Hematopoietic multipotent progenitor cell treated with erythropoietin and hydrocortisone succinate and interleukin-3 and kit ligand, for 8 days (in vitro differentiated cells): ENCODE results near the gene KCNAB2.

Experiments
- DNase-seq: peaks from one replicate; pipeline ENCODE4 v3.0.0-alpha.2; 2015

Gene KCNAB2

DNA sequence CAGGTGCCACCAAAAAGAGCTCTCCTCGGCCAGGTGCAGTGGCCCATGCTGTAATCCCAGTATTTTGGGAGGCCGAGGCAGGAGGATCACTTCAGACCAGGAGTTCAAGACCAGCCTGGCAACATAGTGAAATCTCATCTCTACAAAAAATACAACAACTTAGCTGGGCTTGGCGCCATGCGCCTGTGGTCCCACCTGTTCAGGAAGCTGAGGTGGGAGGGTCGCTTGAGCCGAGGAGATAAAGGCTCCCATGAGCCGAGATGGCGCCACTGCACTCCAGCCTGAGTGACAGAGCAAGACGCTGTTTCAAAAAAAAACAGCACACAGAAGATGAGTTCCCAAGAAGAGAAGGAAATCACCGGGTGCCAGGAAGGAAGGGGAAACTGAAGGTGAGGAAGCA is 67.4 kb downstream of the KCNAB2 start:
- no peak for DNase-seq

DNA sequence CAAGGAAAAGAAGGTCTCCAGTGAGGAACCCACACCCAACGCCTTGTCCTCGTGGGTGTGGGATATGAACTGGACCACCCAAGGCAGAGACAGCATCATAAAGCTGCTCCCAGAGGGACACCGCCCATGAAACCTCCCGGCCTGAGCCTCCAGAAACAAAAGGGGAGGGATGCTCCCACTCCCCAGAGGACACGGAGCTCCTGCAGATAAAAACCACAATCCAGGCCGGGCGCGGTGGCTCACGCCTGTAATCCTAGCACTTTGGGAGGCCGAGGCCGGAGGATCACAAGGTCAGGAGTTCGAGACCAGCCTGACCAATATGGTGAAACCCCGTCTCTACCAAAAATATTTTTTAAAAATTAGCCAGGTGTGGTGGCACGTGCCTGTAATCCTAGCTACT is 68.1 kb downstream of the KCNAB2 start:
- DNase-seq = no peak

DNA sequence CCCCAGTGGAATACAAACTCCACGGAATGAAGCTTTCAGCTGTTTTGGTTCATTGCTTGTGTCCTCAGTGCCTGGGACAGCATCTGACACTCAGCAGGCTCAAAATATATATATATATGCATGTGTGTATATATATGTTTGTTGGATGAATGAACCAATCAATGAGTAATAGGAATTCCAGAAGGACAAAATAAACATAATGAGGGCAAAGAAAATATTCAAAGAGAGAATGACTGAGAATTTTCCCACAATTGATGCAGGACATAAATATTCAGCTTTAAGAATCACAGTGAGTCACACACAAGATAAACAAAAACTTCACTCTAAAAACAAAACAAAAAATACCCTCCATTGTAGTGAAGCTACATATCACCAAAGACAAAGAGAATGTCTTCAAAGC is 70.4 kb downstream of the KCNAB2 start:
- DNase-seq = no peak

DNA sequence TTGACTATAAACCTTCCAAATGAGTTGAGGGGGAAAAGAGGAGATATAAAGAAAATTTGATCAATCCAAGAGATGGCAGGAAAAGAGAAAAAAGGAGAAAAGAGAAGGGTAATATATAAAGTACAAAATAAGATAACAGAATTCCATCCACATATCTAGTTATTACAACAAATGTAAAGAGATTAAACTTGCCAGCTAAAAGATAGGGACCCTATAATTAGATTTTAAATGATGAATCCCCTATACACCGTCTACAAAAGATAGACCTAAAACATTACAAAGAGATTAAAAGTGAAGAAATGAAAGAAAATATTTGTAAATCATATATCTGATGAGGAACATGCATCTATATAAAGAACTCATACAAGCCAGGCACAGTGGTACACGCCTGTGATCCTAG is 71.4 kb downstream of the KCNAB2 start:
- DNase-seq = no peak

DNA sequence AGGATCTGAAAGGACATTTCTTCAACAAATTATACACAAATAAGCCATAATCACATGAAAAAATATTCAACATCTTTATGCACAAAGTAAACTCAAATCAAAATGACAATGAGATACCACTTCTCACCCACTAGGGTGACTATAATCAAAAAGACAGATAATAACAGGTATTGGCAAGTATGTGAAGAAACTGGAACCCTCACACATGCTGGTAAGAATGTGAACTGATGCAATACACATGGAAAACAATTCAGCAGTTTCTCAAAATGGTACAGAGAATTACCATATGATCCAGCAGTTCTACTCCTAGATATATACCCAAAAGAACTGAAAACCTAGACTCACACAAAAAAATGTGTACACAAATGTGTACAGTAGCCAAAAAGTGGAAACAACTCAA is 71.9 kb downstream of the KCNAB2 start:
- no peak for DNase-seq

DNA sequence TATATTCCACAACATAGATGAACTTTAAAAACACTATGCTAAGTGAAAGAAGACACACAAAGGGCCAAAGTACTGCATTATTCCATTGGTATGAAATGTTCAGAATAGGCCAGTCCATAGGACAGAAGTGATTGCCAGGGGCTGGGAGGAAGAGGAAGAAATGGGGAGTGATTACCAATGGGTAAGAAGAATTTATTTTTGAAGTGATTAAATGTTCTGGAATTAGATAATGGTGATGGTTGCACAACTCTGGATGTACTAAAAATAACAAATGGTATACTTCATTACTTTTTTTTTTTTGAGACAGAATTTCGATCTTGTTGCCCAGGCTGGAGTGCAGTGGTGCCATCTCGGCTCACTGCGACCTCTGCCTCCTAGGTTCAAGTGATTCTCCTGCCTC is 72.7 kb downstream of the KCNAB2 start:
- DNase-seq = no peak

DNA sequence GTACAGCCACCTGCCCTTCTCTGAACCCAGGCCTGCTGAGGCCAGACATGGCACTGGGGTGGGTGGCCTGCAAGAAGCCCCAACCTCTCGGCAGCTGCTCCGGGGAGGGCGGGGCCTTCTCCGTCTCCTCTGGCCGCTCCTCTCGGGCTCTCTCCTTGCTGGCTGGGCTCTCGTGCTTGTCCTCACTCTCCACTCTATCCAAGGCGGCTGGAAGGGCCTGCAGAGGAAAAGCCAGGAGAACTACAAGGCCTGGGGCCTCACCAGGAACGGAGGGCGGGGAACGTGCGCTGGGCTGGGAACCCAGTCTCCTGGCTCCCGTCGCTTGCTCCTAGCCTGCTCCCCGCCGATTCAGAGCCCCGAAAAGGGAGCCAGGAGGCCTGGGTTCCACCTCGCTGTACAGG is 75.3 kb downstream of the KCNAB2 start:
- DNase-seq = no peak

DNA sequence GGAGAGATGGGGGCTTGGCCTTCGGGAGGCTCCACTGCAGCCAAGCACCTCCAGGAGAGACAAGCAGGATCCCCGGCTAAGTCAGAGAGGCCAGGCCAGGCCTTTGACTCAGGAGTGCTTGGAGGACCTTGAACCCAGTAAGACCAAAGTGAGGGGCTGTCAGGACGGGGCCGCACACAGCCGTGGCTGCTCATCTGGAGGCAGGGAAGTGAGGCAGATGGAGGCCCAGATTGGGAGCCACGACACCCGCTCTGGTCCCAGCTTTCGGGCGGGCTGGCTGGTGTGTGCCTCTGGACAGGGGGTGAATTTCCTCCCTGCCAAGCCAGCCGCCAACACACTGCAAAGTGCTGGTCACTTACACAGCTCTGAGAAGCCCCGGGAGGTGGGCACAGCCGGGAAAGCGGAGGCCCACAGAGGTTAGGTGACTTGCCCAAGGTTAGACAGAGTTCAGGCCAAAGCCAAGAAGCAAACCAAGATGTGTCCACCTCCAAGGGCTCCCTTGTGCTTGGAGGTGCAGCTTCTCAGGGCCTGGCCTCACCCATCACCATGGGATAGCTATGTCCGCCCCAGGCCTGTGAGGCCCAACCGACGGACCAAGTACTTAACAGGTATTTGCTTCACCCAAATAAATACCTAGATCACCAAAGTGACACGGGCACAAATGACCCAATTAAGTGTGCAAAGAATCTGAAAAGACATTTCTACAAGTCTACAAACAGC is 76.1 kb downstream of the KCNAB2 start:
- no peak for DNase-seq

DNA sequence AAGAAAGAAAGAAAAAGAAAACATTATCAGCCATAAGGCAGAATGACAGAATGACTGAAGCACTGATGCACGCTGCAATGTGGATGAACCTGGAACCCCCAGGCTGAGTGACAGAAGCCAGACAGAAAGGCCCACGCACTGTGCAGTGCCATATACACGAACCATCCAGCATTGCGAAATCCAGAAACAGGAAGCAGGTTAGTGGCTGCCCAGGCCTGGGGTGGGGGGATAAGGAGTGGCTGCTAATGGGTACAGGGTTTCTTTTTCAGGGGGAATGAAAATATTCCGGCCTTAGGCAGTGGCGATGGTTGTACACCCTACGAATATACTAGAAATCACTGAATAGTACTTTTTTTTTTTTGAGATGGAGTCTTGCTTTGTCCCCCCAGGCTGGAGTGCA is 77.4 kb downstream of the KCNAB2 start:
- DNase-seq = no peak

DNA sequence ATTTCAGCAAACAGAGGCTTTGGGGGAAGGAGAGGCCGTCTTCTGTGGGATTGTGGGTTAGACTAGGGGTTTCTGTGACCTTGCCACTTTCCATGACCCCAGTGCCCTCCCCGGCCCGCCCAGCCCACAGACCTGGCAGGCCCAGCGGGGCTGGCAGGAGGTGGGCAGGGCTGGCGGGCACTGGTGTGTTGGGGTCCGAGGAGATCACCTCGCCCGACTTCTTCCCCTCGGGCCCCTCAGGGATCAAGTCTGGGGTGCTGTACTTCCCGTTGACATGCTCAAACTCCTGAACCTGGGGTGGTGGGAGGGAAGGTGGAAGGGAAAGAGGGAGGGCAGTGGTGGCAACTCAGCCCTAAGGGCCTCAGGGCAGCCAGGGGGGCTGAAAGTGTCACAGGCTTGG is 78.1 kb downstream of the KCNAB2 start:
- DNase-seq = no peak

DNA sequence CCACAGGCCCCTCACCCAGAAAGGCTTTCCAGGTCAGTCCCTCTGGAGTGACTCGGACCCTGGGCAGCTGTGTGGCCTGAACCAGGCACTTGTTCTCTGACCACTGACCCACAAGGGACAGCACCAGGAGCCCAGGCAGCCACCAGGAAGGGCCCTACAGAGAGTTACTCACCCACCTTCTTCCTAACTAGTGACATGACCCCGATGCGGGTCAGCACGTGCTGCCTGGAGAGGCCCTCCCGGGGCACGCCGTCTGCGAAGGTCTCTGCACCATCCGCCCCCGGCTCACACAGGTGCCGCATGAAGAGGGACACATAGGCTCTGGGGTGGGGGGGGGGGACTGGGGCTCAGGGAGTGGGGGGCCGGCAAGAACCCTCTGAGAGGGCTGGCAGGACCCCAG is 78.7 kb downstream of the KCNAB2 start:
- no peak for DNase-seq

DNA sequence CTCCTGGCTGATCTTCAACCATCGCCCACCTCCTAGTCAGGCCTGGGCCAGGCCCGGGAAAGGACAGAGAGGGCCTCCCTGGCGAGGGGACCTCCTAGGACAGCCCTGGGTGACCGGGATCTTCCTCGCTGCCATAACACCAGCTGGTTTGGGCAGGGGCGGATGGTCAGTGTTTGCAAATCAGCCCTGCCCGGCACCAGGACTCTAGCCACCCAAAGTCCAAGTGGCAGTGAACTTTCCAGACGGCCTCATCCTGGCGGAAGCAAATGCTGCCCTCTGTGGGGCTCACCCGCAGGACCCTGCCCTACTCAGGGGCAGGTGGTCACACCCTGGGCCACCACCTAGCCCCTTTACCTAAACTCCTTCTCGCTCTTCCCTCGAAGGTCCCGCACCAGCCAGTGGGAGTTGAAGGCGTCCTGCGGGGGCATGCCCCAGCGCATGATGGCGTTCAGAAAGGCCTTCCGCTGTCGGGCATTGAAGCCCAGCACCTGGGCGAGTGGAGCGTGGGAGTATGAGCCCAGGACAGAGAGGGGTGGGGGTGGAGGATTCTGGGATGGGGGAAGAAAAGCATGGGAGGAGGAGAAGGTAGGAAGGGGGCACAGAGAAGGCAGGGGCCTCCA is 79.2 kb downstream of the KCNAB2 start:
- no peak for DNase-seq

DNA sequence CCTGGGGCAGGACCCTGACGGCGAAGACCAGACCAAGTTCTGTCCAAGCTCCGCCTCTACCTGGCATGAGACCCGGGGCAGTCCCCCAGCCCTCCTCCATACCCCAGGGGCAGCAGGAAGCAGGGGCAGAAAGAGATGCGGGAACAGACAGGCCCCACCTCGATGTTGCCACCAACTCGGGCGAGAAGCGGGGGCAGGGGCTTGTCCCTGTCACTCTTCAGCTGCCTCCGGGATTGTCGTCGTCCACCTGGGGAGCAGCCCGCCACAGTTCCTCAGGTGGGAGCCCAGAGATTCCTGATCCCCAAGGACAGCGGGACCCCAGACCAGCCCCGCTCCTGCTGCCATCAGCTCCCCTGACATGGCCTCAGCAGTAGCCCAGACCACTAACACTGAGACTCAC is 79.7 kb downstream of the KCNAB2 start:
- no peak for DNase-seq

DNA sequence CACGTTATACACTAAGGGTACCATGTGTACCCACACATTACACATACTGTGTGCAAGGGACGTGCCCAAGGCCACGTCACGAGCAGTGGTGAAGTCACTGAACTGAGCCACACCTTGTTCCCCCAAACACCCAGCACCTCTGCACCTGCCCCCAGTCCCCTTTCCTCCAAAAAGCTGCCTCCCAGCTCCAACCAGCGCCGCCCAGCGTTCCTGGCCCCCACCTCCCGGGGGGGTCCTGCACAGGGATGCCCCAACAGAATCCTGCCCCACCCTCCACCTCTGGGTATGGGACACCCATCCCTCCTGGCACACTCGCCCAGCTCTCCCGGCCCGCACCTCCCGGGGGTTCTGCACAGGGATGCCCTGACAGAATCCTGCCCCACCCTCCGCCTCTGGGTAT is 80.3 kb downstream of the KCNAB2 start:
- no peak for DNase-seq

DNA sequence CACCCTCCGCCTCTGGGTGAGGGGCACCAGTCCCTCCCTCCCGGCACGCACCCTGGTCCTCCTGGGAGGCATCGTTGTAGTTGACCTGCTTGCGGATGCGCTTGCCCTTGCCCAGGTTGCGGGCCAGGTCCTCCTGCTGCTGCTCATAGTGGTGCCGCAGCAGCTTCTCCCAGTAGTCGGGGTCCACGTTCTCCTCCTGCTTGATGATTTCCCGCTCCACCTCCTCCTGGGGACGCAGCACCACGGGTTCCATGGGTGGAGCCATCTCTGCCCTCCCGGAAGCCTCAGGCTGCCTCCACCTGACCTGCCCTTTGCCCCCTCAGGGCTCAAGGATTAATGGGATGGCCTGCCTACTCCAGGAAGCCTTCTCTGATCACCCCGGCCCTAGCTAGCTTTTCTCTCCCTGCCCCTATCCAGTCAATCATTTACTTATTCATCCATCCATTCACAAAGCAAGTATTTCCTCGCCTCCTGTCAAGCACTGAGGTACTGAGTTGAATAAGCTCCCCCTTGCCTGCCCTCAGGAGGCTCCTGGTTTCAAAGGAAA is 80.9 kb downstream of the KCNAB2 start:
- no peak for DNase-seq

DNA sequence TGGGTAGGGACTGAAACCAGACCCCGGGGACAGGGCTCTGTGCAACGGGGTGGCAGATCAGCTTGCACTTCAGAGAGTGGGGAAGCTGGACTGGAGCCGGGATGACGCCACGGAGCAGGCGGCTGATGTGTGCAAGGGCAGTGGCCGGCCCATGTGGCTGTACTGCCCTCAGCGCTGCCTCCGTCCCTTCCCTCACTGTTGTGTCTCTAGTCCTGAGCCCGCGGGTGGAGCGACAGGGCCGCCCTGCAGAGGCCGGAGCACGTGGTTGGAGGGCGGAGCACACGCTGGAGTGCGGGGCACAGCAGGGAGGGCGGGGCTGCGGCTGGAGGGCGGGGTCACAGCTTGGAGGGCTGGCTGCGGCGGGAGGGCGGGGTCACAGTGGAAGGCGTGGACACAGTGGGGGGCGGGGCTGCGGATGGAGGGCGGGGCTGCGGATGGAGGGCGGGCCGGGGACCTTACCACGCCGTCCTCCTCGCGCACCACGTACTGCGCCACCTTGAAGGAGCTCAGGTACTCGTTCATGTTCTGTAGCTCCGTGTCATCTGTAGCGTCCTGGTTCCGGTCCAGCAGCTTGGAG is 82.0 kb downstream of the KCNAB2 start:
- DNase-seq = peak; percentile 83

DNA sequence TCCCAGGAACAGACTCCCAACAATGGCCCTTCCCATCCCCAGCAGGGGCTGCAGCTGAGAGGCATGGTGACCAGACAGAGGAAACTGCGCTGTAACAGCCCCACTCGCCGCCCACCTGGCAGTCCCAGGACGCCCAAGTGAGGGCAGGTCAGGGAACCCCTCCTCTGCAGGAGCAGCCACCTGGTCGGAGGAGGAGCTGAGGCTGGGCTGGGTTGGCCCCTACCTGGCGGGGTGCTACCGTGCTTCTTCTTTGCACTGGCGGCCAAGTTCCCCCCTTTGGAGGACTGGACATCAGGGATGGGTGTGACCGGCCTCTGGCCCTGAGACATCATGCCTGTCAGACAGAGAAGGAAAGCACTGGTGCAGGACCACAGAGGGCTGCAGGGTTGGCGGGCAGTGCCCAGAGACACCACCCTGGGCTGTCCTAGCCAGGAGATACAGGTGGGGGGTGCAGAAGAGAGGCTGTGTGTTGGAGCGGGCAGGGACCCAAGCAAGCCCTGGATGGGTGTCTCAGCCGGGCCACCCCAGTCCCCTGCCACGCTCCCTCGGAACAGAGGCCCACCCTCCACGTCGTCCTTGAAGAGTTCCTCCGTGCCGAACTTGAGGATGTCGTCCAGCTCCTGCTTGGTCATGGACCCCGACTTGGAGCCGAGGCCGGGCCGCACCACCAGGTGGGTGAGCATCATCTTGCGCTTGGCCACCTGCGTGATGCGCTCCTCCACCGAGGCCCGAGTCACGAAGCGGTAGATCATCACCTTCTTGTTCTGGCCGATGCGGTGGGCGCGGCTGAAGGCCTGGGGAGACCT is 82.8 kb downstream of the KCNAB2 start:
- DNase-seq = no peak

DNA sequence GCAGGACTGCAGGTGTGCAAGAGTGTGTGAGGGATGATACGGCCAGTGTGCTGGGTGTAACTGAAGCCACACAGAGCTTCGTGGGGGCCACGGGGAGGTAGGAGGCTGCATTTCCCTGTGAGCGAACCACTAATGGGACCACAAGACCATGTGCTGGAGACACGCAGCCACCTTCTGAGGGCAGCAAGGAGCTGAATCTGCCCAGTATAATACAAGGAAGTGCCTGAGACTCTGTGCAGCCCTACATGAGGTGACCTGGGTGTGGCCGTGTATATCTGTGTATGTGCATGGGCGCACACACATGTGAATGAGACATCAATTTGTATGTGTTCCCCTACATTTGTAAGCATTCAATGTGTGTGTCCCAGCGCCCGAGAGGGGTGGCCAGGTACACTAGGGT is 83.6 kb downstream of the KCNAB2 start:
- DNase-seq = peak; percentile 14

DNA sequence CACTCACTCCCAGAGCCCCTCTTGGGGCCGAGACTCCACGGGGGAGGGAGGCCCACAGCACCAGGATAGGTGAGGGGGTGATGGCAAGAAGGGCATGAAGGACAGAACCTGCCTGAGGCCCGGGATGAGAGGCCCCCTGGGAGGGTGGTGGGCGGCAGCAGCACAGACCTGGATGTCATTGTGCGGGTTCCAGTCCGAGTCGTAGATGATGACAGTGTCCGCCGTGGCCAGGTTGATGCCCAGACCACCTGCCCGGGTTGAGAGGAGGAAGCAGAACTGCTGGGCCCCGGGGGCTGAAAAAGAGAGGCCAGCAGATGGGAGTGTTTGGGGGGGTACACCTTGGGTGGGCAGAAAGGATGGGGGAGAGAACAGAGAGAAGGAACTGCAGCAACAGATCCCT is 84.3 kb downstream of the KCNAB2 start:
- no peak for DNase-seq

DNA sequence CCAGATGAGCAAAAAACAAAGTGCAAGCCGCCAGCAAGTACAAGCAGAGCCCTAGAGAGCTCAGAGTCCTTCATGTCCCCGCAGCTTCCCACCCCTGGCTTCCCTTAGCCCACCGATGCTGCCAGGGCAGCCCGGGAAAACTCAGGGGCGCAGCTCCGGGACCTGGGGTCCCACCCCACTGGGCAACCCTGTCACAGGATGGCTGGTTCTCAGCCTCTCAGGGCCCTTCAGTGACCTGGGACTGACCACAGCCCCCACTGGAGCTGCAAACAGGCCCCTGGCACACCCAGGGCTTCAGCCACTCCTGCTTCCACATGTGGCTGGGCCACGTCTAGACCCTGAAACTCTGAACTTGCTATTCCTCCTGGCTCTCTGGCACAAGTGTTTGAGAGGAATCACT is 84.9 kb downstream of the KCNAB2 start:
- no peak for DNase-seq

DNA sequence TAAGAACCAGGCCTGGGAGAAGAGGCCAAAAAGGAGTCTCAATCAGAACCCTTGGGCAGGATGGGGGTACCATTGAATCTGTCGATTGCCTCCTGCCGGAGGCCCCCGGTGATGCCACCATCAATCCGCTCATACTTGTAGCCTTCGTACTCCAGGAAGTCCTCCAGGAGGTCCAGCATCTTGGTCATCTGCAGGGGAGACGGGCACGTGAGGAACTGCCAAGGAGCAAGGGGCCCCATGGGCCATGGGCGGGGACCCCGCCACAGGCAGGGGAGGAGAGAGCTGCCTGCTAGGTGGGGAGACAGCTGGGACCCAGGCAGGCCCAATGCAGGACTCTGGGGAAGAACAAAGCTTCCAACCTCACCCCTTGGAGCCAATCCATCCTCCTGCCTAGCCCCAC is 85.9 kb downstream of the KCNAB2 start:
- DNase-seq = no peak

DNA sequence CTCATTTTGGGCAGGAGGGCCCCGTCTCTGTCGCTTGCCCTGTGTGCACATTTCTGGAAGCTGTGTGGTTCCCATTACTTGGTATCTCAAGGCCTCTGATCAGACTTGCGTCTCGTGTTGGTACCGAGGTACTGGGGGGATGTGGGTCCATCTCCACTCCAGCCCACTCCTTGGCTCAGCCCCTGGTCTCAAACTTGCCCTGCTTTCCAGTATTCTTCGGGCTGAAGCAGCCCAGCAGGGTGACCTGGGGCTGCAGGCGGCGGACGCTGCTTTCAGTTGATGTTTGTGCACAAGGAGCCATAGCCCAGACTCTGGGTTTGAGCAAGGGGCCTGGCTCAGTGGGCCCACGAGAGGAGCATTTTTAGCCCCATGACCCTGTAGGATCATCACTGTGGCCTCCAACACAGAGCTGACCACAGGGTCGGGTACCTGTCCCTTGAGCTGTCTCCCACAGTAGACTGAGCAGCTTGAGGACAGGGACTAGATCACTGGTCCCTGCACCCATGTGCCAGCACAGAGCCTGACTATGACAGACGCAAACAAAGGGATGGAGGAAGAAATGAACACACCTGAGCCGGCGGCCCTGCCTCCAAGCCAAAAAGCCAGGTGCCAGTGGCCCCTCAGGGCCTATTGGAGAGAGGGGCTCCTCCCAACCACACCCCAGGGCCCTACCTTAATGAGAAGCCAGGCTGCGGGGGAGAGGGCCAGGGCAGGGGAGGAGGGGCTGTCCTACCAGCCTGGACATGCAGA is 87.6 kb downstream of the KCNAB2 start:
- no peak for DNase-seq

DNA sequence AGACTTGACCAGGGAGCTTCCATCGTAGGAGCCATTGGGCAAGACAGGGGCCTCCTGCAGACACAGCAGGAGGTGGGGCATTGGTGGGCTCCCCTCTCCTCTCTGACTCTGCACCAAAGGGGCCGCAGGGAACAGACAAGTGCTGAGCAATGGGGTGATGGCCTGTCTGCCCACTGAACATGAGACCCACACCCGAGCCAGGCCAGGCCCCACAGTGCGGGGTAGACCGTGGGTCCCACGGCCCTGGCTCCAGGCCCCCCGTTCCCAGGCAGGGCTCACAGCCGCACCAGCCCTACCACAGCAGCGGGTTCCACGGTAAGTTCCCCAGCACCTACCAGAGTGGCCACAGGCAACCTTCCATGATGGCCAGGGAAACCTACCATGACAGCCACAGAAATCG is 88.5 kb downstream of the KCNAB2 start:
- DNase-seq = no peak
